HL-60 (cell line): ENCODE measurements around the gene NDNF.

Experiments used
- DNase-seq, 2 experiments: peaks; one replicate each; pipeline ENCODE4 v3.0.0-alpha.2; 2010 to 2020; ENCODE audit warnings: low read depth in 1 of 2, low spot score in 1 of 2
- H3K27ac ChIP-seq: fragments of 250-450 bp; sonication (Bioruptor Pico); replicated peaks from 2 replicates; pipeline ENCODE4 v1.5.1; 2020; ENCODE audit warnings: mild to moderate bottlenecking, moderate library complexity
- H3K27me3 ChIP-seq: fragments of 250-450 bp; sonication (Bioruptor Pico); 2 replicates; pipeline ENCODE4 v1.5.1; 2021; ENCODE audit warnings: mild to moderate bottlenecking, moderate library complexity; ENCODE audit not compliant: insufficient read depth, poor library complexity, severe bottlenecking
- H3K4me3 ChIP-seq: replicated peaks from 2 replicates; pipeline ENCODE4 v1.5.1; 2011; ENCODE audit warnings: mild to moderate bottlenecking, control low read depth, low read length; ENCODE audit not compliant: insufficient read depth
- CTCF ChIP-seq: IDR thresholded peaks from one replicate; pipeline ENCODE4 v1.5.1; 2011; ENCODE audit warnings: low read length, control low read depth, inconsistent platforms; ENCODE audit not compliant: insufficient read depth
- GABPA ChIP-seq: IDR thresholded peaks from 2 replicates; pipeline ENCODE4 v1.6.1; 2012; ENCODE audit warnings: low read depth
- POLR2AphosphoS5 ChIP-seq: IDR thresholded peaks from 2 replicates; pipeline ENCODE4 v1.6.1; 2012; ENCODE audit warnings: low read depth
- REST ChIP-seq: IDR thresholded peaks from 2 replicates; pipeline ENCODE4 v1.6.1; 2012; ENCODE audit warnings: low read depth; ENCODE audit not compliant: insufficient replicate concordance
- SPI1 ChIP-seq: IDR thresholded peaks from 2 replicates; pipeline ENCODE4 v1.6.1; 2012; ENCODE audit warnings: low read depth, mild to moderate bottlenecking, borderline replicate concordance

NDNF gene

GRCh38 chr4:121034017-121034416, 38.3 kb downstream of the NDNF start:
- DNase-seq = peak; percentile 50 to 51
- H3K4me3 ChIP-seq = no peak overlapping the region
- H3K27me3 ChIP-seq = no peaks in the 10 kb centered on the region
- H3K27ac ChIP-seq = no peak overlapping the region
- no peak for TF ChIP-seq GABPA
- no peak for TF ChIP-seq SPI1
- no peak for TF ChIP-seq REST

GRCh38 chr4:121030711-121031110, 41.6 kb downstream of the NDNF start:
- H3K27me3 ChIP-seq = no peaks in the 10 kb centered on the region
- DNase-seq = peak; percentile 47 to 57
- H3K27ac ChIP-seq = peak overlapping the region; percentile 49
- TF ChIP-seq SPI1 = no peak
- TF ChIP-seq GABPA = no peak
- TF ChIP-seq CTCF = no peak
- no peak for TF ChIP-seq POLR2AphosphoS5
- no peak overlapping the region for H3K4me3 ChIP-seq

- H3K27ac ChIP-seq = peak overlapping the region; percentile 49
- TF ChIP-seq REST (no peak), POLR2AphosphoS5 (no peak), SPI1 (no peak), GABPA (no peak), CTCF (no peak)
- H3K27me3 ChIP-seq = no peaks in the 10 kb centered on the region
- H3K4me3 ChIP-seq = no peak overlapping the region
- DNase-seq = no peak
Measured at GRCh38 chr4:121030131-121030530, 42.2 kb downstream of the NDNF start.

- H3K27ac ChIP-seq = no peak overlapping the region
- no peaks in the 10 kb centered on the region for H3K27me3 ChIP-seq
- H3K4me3 ChIP-seq = no peak overlapping the region
- DNase-seq = no peak
- TF ChIP-seq REST (no peak), POLR2AphosphoS5 (no peak), GABPA (no peak), SPI1 (no peak), CTCF (no peak)
Measured at GRCh38 chr4:121026034-121026433, 46.3 kb downstream of the NDNF start.
